Right lobe of liver (tissue), 4 donors: ENCODE data around the gene GBP5.

ENCODE experiments used
- POLR2A ChIP-seq: fragments of 450-650 bp; IDR thresholded peaks from one replicate; pipeline ENCODE4 v1.6.1; 2017; ENCODE audit warnings: antibody characterized with exemption, mild to moderate bottlenecking
- TF ChIP-seq, protein P1 (sequence below), 4 donors: fragments of 200-600 bp in 3 of 4; fragments of 450-650 bp in 1 of 4; IDR thresholded peaks; one replicate each; pipeline versions ENCODE4 v1.5.1 to v1.8.0; 2016 to 2022; ENCODE audit warnings: antibody characterized with exemption in 4 of 4, mild to moderate bottlenecking in 2 of 4
- donor health status: DM: no; HTN: no; CAD: no.
- donor health status: DM: no; HTN: no; CAD: no.
- donor health status: DM: no; HTN: yes; CAD: no.

DNA sequence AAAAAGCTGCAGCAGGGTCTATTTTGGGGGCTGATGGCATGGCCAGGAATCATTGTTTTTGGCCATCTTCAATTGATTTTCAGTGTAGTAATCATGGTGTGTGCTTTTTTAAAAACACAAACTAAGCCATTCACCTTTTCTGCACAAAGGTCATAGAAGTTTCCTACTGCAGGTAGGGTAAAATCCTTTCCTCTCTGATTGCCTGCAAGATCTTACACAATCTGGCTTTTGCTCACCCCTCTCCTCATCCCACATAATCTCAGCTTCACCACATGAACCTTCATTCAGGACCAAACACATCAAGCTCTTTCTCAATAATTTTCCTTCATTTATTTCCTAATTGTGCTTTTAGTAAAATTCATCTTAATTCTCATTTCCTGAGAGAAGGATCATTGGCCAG lies 38.3 kb upstream of the GBP5 start:
- TF ChIP-seq, protein P1, sequence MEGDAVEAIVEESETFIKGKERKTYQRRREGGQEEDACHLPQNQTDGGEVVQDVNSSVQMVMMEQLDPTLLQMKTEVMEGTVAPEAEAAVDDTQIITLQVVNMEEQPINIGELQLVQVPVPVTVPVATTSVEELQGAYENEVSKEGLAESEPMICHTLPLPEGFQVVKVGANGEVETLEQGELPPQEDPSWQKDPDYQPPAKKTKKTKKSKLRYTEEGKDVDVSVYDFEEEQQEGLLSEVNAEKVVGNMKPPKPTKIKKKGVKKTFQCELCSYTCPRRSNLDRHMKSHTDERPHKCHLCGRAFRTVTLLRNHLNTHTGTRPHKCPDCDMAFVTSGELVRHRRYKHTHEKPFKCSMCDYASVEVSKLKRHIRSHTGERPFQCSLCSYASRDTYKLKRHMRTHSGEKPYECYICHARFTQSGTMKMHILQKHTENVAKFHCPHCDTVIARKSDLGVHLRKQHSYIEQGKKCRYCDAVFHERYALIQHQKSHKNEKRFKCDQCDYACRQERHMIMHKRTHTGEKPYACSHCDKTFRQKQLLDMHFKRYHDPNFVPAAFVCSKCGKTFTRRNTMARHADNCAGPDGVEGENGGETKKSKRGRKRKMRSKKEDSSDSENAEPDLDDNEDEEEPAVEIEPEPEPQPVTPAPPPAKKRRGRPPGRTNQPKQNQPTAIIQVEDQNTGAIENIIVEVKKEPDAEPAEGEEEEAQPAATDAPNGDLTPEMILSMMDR (IDR thresholded peaks at IDR 0.05) = no peak
- TF ChIP-seq POLR2A = no peak
